Colonic mucosa (tissue), 4 donors: ENCODE results near the gene SENP7. TPM values are rescaled to one million over a fixed set of nuclear protein-coding genes. Genes with fewer than 3 reads are reported as not detected.
"Not testable (repeated sequence)": the region's sequence is repeated elsewhere in the genome, so short reads cannot be mapped to it uniquely, and the experiment has no call there.

Source experiments
- DNase-seq: peaks from one replicate; pipeline ENCODE4 v3.0.0-alpha.2; 2020
- H3K27ac ChIP-seq: fragments of 200-600 bp; one replicate; pipeline ENCODE4 v1.8.0; 2021
- H3K27me3 ChIP-seq: fragments of 200-600 bp; one replicate; pipeline ENCODE4 v1.8.0; 2021
- H3K36me3 ChIP-seq: fragments of 200-600 bp; one replicate; pipeline ENCODE4 v1.8.0; 2021
- H3K4me1 ChIP-seq: fragments of 200-600 bp; one replicate; pipeline ENCODE4 v1.8.0; 2021; ENCODE audit warnings: mild to moderate bottlenecking
- H3K4me3 ChIP-seq: fragments of 200-600 bp; one replicate; pipeline ENCODE4 v1.8.0; 2021
- H3K9ac ChIP-seq, 2 donors: one replicate each; pipeline ENCODE4 v1.7.0; 2013; ENCODE audit warnings: control low read depth in 2 of 2, low read depth in 2 of 2, low read length in 2 of 2
- H3K9me3 ChIP-seq: fragments of 200-600 bp; one replicate; pipeline ENCODE4 v1.8.0; 2021
- CTCF ChIP-seq: fragments of 200-600 bp; IDR thresholded peaks from one replicate; pipeline ENCODE4 v1.8.0; 2022; ENCODE audit warnings: antibody characterized with exemption, mild to moderate bottlenecking
- intact Hi-C: fragments of 100-400 bp; cut with DNase I; formaldehyde crosslinking; loops from one replicate; pipeline ENCODE4 v1.14.1; 2022
- total RNA-seq, 2 donors: library from RNA; stranded (reverse); fragmentation: NEBNext Ultra II Directional in 1 of 2; extraction: Animal tissue kit (Norgen Biotek cat#: 25700) in 1 of 2; gene quantifications; one replicate each; pipeline ENCODE4 v1.2.1, GENCODE V29; 2021
- donor health status: healthy.
- donor health status: DM: no; HTN: no; CAD: no.
- donor health status: DM: no; HTN: no; CAD: no.

SENP7 gene
- total RNA-seq, 2 donors from 2014 or later: 5.6 to 8.6 TPM

- Histone ChIP-seq H3K27me3 (no peaks in the 10 kb centered on the region), H3K9ac (no peak within 1 kb of the TSS), H3K9me3 (no peaks in the 10 kb centered on the region), H3K36me3 (no peaks in the 10 kb centered on the region), H3K4me1 (no peaks in the 10 kb centered on the region), H3K27ac (no peak within 1 kb of the TSS), H3K4me3 (no peak within 1 kb of the TSS)
- TF ChIP-seq CTCF: no peak
- intact Hi-C loops: no loop called here
- no peak for DNase-seq
Measured at GRCh38 chr3:101320475-101320874, 192.5 kb downstream of the SENP7 start, which contains the start of gene IMPG2. Gene IMPG2, minus strand, starts transcription at chr3:101320575. Its CDS starts 203 bp downstream, at chr3:101320372.

- TF ChIP-seq CTCF: no peak
- no peaks in the 10 kb centered on the region for H3K27me3 ChIP-seq
- H3K27ac ChIP-seq: no peak overlapping the region
- DNase-seq: no peak
- H3K9me3 ChIP-seq: no peaks in the 10 kb centered on the region
- H3K9ac ChIP-seq: no peak overlapping the region
- no peaks in the 10 kb centered on the region for H3K36me3 ChIP-seq
- H3K4me1 ChIP-seq: no peaks in the 10 kb centered on the region
- no peak overlapping the region for H3K4me3 ChIP-seq
- intact Hi-C loops: loop anchor here (10.0 kb wide), 1 partner anchor 55 kb away; no protein-coding TSS in a partner anchor
Measured at GRCh38 chr3:101319531-101319930, 193.5 kb downstream of the SENP7 start.

- TF ChIP-seq CTCF: no peak
- Histone ChIP-seq H3K27ac (no peak overlapping the region), H3K9me3 (no peaks in the 10 kb centered on the region), H3K4me1 (peaks cover 6% of the 10 kb centered on the region), H3K27me3 (no peaks in the 10 kb centered on the region), H3K9ac (no peak overlapping the region), H3K36me3 (no peaks in the 10 kb centered on the region), H3K4me3 (no peak overlapping the region)
- intact Hi-C loops: loop anchor here (10.0 kb wide), 1 partner anchor 62 kb away; no protein-coding TSS in a partner anchor
- DNase-seq: no peak
Measured at GRCh38 chr3:101312545-101312944, 200.5 kb downstream of the SENP7 start.

GRCh38 chr3:101311676-101312075 lies 201.3 kb downstream of the SENP7 start:
- TF ChIP-seq CTCF: no peak
- Histone ChIP-seq H3K9me3 (no peaks in the 10 kb centered on the region), H3K9ac (no peak overlapping the region), H3K27me3 (no peaks in the 10 kb centered on the region), H3K4me3 (no peak overlapping the region), H3K27ac (no peak overlapping the region), H3K4me1 (peaks cover 6% of the 10 kb centered on the region), H3K36me3 (no peaks in the 10 kb centered on the region)
- no peak for DNase-seq
- intact Hi-C loops: loop anchor here (10.0 kb wide), 1 partner anchor 63 kb away; no protein-coding TSS in a partner anchor

- TF ChIP-seq CTCF: no peak
- Histone ChIP-seq H3K27ac (no peak overlapping the region), H3K4me1 (peaks cover 6% of the 10 kb centered on the region)
Measured at GRCh38 chr3:101310978-101311375, 202.0 kb downstream of the SENP7 start.

GRCh38 chr3:101308147-101308772 lies 204.8 kb downstream of the SENP7 start:
- H3K4me1 ChIP-seq, H3K27ac ChIP-seq, DNase-seq, H3K27me3 ChIP-seq, H3K36me3 ChIP-seq, H3K9ac ChIP-seq, H3K9me3 ChIP-seq, intact Hi-C loops, H3K4me3 ChIP-seq: not testable (repeated sequence)

More at GRCh38 chr3:101310978-101311375, 202.0 kb downstream of the SENP7 start:
- H3K9me3 ChIP-seq: no peaks in the 10 kb centered on the region
- H3K9ac ChIP-seq: no peak overlapping the region
- intact Hi-C loops: loop anchor here (10.0 kb wide), 1 partner anchor 64 kb away; no protein-coding TSS in a partner anchor
- DNase-seq: no peak
- H3K36me3 ChIP-seq: no peaks in the 10 kb centered on the region
- H3K27me3 ChIP-seq: no peaks in the 10 kb centered on the region
- H3K4me3 ChIP-seq: no peak overlapping the region
